ENCODE results near the gene EIF4E1B.

The EIF4E1B gene

DNA sequence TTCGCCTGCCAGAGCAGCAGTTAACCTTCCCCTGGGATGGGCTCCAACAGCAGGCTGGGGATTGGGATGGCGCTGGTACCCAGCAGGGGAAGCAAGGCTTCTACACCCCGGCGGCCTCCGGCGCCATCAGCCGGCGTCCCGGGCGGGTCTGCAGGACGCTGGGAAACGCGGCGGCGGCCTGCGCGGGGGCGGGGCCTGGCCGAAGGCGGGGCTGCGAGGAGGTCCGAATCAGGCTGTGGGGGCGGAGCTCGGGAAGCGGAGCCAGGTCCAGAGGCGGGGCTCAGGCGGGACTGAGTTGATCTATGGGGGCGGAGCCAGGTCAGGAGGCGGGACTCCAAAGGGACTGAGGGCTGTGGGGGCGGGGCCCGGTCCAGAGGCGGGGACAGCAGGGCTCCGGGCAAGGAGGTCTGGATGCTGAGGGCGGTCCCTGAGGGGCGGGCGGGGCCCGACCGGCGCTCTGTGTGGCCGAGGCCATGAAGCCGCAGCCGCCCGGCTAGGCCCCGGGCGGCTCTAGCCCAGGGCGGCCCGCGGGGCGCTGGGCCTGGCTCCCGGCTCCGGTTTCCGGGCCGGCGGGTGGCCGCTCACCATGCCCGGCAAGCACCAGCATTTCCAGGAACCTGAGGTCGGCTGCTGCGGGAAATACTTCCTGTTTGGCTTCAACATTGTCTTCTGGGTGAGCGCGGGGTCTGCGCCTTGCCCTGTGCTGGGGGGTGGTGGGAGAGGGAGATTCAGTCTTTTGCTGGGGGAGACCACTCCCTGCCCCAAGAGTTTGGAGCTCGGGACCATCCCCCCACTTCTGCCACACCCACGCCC, 16.8 kb downstream of the EIF4E1B start, which contains the start of gene TSPAN17:
TSS of gene TSPAN17 (plus strand) at position 455 of the 813 bp plus-strand sequence. CDS start at position 587, 132 bp downstream.
- peak; percentile 99 to 100 for DNase-seq (ENCODE audit: low read depth in 2 of 2)

DNA sequence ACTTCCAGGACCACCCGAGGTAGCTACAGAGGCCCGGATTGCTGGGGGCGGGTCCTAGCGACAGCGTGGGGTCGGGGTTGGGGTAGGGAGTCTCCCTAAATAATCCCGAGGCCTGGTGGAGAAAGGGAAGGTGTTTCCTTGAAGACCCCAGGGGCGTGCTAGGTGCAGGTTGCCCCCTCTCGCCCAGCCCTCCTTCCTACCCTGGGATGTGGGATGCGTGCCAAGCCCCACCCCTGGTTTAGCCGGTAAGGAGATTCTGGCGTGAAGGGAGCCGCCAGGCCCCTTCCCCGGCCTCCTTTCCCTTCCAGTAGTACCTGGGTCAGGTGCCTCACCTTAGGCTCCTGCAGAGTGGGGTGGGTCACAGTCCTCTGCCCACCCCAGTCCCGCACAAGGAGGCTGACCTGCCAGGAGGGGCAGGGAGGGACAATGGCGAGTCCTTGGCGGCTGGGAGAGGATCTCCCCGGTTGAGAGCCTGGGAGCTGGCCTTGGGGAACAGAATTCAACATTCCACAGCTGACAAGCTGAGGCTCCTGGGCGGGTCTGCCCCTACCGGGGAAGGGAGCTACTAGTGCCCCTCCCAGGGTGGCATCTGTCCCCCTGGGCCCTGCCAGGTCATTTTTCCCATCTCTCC, 17.5 kb downstream of the EIF4E1B start:
- no peak for DNase-seq (ENCODE audit: low read depth in 2 of 2)

DNA sequence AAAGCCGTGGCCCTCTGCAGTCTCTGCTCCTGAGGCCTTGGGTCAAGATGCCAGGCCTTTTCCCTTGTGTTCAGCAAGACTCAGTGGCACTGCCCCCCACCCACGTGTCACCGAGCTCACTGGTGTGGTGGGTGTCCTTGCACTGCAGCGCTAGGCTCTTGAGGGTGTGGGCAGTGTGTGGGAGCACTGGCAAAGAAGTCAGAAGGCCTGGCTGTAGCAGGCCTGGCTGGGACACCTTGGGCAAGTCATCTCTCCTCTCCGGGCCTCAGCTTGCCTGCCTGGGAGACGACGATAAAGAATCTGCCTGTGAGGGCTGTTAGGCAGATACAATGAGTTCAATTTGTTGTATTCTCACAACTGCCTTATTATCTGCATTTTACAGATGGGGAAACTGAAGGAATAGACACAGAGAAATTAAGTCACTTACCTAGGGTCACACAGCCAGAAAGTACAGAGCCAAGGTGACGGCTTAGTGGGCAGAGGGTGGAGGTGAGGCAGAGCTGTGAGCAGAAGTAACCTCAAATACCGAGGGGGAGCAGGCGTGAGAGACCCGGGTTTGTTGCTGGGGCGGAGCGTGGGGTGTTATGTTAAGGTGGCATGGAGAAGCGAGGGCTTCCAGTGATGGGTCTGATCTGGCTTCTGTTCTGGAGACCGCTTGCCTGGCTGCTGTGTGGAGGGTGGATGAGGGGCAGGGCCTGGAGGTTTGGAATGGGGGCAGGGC, 18.2 kb downstream of the EIF4E1B start:
- no peak for DNase-seq (ENCODE audit: low read depth in 2 of 2)

DNA sequence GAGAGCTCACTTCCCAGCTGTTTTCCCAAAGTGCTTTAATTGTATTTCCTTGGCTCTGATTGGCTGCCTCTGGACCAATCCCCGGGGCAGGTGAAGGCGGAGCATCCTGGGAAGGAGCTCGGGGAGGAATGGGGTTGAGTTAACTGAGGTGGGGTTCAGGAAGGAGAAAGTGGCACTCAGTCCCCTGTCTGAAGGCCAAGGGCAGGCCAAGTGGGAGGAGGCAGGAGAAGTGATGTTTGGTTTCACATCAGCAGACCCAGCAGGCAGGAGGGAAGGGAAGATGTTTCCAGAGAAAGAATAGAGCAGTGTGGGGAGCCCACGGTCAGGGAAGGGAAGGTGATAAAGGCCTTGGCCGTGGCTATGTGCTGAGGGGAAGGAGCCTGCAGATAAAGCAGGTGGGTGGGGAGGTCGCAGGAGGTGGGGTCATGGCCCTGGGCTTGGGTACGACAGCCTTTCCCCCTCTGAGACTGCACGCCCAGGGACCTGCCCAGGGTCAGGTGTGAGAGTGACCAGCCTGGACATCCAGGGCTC, 19.9 kb downstream of the EIF4E1B start:
- no peak for DNase-seq (ENCODE audit: low read depth in 2 of 2)

DNA sequence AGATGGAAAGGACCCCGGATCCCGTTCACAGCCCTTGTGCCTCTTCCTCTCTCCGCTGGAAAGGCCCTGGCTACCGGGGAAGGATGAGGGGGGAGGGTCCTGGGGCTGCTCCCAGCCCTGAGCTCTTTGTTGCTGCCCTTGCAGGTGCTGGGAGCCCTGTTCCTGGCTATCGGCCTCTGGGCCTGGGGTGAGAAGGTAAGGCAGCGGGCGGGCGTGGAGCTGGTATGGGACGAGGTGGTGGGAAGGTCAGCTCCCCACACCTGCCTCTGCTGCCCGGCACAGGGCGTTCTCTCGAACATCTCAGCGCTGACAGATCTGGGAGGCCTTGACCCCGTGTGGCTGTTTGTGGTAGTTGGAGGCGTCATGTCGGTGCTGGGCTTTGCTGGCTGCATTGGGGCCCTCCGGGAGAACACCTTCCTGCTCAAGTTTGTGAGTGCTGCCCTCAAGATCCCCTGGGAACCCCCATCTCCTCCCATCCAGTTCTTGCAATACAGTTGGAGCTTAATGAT, 21.1 kb downstream of the EIF4E1B start:
- no peak for DNase-seq (ENCODE audit: low read depth in 2 of 2)

DNA sequence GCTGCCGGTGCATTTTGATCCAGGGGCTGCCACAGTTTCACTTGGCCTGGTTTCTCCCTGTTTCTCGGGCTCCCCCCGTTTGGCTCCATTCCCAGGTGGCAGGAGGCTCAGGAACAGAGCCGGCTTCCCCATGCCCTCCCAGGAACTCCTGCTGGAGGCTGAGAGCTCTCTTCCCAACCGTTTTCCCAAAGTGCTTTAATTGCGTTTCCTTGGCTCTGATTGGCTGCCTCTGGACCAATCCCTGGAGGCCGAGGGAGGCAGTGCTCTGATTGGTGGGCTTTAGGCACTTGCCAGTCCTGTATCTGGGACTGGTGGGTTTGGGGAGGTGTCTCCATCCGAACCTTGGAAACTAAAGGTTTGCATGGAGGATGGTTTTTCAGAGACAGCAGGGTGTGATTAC, 21.7 kb downstream of the EIF4E1B start:
- no peak for DNase-seq (ENCODE audit: low read depth in 2 of 2)

DNA sequence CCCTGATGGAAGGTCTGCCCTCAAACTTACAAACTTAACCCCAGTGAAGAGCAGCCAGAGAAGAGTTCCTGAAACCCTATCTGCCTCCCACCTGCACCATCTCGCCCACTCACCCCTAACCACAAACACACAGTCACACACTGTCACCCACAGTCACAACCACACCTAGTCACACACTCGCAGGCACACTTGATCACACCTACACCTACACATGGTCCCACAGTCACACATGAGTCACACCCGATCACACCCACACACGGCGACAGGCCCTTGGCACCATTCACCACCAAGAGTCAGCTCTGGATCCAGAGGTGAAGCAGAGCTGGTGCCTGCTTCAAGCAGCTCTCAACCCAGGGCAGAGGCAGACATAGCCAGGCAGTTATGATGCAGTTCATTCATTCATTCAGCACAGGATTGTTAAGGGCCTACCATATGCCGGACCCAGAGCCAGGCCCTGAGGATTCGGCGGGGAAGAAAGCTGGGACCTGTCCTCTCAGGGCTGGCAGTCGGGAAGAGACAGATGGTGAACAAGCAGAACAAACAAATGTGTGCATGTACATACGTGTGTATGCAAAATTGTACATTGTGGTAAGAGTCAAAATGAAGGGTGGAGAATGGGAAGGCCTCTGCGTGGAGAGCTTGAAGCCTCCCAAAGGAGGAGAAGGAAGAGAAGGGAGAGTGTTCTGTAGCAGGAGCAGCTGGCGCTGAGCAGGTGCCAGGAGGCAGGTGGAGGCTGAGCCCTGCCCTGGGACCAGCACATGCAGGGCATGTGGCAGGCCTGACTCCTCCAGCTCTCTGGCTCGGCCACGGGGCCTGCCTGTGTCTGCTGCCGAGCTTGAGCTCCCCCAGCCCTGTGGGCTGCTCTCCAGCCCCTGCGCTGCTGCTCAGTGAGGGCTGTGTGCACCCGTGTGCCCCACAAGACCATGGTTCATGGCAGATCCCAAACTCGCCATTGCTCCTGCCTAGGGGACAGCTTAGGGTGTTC, 23.2 kb downstream of the EIF4E1B start:
- peak; percentile 71 to 85 for DNase-seq (ENCODE audit: low read depth in 2 of 2)

DNA sequence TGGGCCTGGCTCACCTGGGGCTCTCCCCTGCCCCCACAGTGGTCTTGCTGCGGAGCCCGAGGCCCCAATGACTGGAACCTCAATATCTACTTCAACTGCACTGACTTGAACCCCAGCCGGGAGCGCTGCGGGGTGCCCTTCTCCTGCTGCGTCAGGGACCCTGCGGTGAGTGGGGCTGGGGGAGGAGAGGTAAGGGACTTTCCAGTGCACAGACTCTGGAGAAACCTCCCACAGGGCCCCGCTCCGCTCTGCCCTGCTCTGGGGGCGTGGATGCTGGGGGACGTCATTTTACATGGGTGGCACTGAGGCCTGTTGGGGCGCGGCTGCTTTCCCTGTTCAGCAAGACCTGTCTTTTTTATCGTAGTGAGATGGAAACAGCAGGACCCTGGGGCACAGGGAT, 24.4 kb downstream of the EIF4E1B start:
- no peak for DNase-seq (ENCODE audit: low read depth in 2 of 2)

DNA sequence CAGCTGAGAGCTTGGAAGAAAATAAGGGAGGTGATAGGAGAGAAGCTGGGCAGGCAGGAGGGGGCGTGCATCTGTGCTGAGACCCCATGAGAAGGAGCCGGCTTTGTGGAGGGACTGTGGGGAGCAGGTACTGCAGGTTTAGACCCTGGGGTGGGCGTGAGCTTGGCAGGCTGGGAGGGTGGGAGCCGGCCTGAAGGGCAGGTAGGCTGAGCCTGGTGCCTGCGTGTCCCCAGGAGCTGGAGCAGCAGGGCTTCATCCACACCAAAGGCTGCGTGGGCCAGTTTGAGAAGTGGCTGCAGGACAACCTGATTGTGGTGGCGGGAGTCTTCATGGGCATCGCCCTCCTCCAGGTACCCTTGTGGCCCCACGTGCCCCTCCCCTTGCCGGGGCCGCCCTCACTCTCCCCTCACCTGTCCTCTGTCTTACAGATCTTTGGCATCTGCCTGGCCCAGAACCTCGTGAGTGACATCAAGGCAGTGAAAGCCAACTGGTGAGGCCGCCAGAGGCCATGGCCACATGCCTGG, 26.1 kb downstream of the EIF4E1B start:
- no peak for DNase-seq (ENCODE audit: low read depth in 2 of 2)

DNA sequence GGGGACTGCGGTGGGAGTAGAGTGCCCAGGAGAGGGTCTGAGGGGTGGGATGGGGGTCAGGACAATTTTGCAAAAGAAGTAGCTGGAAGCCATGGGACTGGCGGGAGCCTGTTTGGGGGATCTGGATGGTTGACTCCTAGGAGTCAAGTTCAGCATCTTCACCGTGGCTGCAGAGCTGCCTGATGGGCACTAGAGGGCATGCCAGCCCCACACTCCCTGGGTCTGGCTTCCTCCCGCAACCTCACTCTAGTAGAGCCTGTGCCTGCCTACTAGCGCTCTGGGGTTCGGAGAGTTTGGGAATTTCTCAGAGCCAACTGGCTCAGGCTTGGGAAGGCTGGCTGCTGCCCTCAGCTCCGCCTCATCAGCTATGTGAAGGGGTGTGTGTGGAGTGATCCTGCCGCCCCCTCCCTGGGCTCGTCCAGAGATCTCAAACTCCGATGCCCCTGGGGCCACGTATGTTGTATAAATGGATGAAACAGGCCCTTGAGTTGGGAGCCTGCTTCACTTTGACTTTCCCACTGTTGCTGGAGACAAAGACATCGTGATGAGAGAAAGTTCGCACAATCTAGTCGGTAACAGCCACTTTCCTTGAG, 27.6 kb downstream of the EIF4E1B start:
- DNase-seq (ENCODE audit: low read depth in 2 of 2), result peak; percentile 49

DNA sequence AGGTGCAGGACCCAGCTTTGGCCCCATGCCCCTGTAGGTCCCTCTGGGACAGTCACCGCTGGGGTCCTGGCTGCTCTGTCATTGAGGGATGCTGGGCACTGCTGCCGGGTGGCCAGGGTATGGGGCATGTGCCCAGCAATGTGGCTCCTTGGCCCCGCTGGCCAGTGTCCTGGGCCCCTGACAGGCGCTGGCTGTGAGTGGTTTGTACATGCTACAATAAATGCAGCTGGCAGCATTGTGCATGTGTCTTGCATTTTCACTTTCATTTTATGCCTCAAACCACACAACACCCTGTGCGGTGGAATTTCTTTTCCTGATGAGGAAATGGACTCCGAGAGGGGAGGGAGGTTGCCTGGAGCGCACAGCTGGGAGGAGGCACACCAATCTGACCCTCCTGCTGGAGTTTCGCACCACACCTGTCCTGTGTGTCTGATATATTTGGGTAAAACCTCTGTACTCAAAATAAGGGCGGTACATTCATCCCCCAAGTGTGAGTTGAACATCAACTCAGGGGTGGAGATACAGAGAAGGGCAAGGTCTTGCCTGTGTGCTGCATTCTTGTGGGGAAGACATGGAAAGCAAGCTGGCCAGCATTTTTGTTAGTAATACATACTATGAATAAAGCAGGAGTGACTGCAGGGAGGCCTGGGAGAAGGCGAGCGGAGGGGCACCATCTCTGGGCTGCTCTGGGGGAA, 28.5 kb downstream of the EIF4E1B start:
- no peak for DNase-seq (ENCODE audit: low read depth in 2 of 2)

DNA sequence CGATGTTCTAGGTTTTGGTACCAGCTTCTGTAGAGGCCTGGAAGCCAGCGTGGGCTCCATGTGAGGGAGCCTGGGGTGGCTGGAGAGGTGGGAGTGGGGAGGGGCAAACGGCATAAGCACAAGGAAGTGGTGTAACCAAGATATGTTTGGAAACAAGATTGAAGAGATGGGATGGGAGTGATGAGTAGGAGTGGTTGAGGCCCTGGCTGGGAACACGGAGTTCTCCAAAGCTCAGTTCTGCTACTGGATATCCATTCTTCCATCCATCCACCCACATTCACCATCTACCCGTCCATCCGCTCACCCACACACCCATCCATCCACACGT, 29.0 kb downstream of the EIF4E1B start:
- DNase-seq (ENCODE audit: low read depth in 2 of 2), result no peak

DNA sequence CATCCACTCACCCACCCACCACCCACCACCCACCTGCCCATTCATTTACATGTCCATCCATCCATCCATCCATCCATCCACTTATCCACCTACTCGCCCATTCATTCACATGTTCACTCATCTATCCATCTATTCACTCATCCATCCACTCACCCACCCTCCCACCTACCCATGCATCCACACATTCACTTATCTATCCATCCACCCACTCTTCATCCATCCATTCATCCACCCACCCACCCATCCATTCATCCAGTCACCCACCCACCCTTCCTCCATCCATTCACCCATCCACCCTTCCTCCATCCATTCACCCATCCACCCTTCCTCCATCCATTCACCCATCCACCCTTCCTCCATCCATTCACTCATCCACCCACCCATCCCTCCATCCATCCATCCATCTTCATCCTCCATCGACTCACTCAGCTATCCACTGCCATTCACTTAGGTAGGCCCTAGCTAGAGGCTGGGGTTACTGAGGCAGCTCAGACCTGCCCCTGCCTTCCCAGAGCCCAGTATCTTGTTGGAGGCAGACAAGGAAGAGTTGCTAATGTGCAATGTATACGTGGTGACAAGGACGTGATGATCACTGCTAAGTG, 29.5 kb downstream of the EIF4E1B start:
- no peak for DNase-seq (ENCODE audit: low read depth in 2 of 2)

DNA sequence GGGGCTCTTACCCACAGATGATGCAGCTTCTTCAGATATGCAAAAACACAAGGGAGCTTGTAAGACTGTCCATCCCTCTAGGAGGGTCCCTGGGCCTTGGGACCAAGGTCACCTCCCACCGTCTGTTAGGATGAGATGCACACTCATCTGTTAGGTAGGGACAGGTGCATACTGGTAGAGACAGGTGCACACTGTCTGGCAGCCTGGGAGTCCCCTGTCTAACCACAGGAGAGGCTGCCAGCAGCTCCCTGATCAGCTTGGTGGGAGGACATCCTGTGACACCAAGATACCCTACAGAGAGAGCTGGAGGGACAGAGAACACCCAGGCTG, 30.0 kb downstream of the EIF4E1B start:
- DNase-seq (ENCODE audit: low read depth in 2 of 2), result no peak

DNA sequence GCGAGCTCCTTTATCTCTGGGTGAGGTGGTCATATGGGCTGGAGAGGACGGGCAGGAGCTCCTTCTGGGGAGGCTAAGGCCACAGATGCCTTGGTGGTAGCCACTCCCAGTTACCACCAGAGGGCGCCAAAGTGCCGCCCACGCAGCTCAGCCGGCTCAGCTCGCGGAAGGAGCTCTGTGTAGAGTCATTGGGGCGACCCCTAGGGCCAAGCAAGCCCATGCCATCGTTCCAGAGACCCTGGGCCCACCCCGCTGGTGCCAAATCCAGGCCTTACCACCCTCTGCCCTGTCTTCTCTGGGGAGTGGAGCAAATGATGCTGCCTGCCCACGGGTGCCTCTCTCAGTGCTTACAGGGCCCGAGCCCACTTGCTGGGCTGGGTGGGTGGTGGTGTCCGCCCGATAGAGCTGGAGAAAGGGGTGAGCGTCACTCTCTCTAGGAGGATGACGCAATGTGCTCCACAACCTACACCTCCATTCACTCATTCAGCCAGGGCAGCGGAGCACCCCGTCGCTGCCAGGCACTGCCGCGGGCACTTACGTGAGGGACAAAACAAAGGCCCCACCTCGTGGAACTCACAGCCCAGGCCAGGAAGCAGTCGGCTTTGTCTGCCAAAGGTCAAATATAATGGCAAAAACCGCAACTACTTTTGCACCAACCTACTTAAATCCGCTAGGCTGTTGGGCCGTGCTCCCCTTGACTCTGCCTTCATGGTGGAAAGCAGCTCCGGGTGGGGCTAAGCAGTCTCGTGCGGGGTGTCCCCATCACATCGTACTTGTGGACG, 30.6 kb downstream of the EIF4E1B start:
- DNase-seq (ENCODE audit: low read depth in 2 of 2), result peak; percentile 58 to 75

DNA sequence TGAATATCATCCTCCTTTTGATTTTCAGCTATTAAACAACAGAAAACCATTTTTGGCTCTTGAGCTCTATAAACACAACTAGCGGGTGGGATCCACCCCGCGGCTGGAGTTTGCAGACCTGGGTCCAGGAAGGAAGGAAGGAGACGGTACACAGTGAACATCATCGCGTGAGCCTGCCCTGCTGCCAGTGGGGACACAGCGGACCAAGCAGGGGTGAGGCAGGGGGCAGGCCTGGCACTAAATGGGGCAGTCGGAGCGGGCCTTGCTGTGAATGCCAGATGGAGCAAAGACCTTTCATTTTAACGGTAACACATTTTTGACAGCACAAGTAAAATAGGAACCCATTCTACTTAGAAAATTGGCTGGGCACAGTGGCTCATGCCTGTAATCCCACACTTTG, 31.2 kb downstream of the EIF4E1B start:
- no peak for DNase-seq (ENCODE audit: low read depth in 2 of 2)

DNA sequence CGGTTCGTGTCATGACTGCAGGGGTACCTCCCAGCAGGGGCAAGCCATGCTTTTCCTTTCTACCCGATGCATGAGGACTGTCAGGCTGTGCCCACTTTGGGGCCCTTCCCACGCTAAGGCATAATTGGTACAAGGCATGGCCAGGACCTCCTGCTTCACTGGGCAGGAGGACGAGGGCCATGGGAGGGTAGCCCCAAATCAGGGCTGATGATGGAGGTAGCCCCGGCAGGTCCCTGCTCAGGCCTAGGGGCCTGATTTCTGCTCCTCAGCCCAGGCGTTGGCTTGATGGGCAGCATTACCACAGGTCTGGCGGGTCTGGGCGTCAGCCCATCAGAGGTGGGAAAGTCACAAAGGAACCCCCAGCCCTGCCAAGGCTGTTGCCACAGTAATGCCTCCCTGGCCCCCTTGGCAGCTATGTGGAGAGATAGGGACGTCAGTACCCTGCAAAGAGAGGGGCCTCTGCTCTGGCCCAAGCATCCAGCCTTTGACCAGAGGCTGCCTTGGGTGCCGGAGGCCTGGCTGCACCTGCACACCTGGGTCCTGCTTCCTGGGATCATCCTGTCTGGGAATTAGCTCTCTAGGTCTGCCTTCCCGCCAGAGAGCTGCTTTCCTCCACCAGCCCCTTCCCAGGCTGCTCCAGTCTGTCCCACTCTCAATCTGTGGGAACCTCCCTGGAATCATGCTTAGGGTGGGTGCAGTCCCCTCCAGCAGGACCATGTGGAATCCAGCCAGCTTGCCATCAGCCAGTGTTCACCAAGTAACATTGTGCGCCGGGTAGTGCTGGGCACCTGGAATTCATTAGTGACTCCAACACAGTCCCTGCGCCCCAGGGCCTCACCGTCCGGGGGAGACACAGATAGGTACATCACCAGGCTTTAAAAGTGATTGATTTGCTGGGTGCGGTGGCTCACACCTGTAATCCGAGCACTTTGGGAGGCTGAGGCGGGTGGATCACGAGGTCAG, 32.2 kb downstream of the EIF4E1B start:
- no peak for DNase-seq (ENCODE audit: low read depth in 2 of 2)

DNA sequence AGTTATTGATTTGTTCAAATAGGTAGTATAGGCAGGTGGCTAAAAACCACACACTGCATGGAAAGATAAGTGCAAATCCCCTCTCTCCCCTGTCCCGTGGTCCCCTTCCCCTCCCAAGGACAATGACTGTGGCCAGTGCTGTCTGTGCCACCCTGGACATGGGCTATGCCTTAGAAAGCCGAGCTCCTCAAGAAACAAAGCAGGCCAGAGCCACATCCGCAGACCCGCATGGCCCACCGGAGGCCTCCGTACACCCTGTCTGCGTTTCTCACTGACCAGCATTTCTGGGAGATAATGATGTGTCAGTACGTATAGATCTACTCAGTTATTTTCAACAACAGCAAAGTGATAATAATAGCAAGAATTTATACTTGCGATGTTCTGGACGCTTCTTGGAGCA, 33.1 kb downstream of the EIF4E1B start:
- no peak for DNase-seq (ENCODE audit: low read depth in 2 of 2)
